Measurements from ENCODE around the gene CHMP2B. TPM values are rescaled to one million over a fixed set of nuclear protein-coding genes. Genes with fewer than 3 reads are reported as not detected.
A peak's percentile ranks its signal among the peaks of the same experiment; 100 is the strongest.
"Not testable (repeated sequence)": the region's sequence is repeated elsewhere in the genome, so short reads cannot be mapped to it uniquely, and the experiment has no call there.

The CHMP2B gene
- total RNA-seq, 1 donor from 2014 or later, result 28.2 TPM

DNA sequence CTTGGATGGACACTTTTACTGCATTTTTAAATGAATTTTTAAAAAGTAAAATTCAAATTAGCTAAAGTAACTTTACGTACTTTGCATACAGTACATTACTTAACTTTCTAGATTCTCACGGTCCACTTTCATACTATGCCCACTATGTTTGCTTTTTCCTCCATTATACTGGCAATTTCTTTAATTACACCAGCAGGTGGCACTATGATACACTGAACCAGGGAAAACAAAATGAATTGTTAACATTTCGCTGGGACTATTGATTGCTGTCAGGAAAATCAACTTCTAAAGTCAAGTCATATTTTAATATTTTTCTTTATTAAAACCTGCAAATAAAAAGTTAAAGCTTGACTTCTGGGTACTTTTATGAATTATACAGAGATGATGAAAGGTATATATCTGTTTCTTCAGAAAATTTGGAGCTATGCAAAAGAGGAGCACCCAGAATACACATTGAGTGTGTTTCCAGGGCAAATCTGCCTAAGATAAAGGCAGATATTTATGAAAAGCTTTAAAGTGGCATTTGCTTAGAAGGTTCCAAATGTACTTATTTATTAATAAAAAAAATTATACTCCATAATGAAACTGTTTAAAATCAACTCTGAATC lies 71.1 kb downstream of the CHMP2B start:
- no peaks in the 10 kb centered on the region for H3K9me3 ChIP-seq
- intact Hi-C loops (cut with DNase I), result no loop called here
- no peaks in the 10 kb centered on the region for H3K36me3 ChIP-seq
- no peak for DNase-seq (ENCODE audit: extremely low spot score in 2 of 2)
- H3K27me3 ChIP-seq, result no peaks in the 10 kb centered on the region
- TF ChIP-seq, protein P1, sequence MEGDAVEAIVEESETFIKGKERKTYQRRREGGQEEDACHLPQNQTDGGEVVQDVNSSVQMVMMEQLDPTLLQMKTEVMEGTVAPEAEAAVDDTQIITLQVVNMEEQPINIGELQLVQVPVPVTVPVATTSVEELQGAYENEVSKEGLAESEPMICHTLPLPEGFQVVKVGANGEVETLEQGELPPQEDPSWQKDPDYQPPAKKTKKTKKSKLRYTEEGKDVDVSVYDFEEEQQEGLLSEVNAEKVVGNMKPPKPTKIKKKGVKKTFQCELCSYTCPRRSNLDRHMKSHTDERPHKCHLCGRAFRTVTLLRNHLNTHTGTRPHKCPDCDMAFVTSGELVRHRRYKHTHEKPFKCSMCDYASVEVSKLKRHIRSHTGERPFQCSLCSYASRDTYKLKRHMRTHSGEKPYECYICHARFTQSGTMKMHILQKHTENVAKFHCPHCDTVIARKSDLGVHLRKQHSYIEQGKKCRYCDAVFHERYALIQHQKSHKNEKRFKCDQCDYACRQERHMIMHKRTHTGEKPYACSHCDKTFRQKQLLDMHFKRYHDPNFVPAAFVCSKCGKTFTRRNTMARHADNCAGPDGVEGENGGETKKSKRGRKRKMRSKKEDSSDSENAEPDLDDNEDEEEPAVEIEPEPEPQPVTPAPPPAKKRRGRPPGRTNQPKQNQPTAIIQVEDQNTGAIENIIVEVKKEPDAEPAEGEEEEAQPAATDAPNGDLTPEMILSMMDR (IDR thresholded peaks at IDR 0.05), result peak; percentile 43 to 61 (median 49)
- TF ChIP-seq POLR2AphosphoS5 (IDR thresholded peaks at IDR 0.05; ENCODE audit: insufficient read depth in 1 of 2, low read depth in 1 of 2) (no peak), POLR2A (IDR thresholded peaks at IDR 0.05) (no peak)
- no peaks in the 10 kb centered on the region for H3K4me1 ChIP-seq
- no peak overlapping the region for H3K27ac ChIP-seq
- no peak overlapping the region for H3K4me3 ChIP-seq

DNA sequence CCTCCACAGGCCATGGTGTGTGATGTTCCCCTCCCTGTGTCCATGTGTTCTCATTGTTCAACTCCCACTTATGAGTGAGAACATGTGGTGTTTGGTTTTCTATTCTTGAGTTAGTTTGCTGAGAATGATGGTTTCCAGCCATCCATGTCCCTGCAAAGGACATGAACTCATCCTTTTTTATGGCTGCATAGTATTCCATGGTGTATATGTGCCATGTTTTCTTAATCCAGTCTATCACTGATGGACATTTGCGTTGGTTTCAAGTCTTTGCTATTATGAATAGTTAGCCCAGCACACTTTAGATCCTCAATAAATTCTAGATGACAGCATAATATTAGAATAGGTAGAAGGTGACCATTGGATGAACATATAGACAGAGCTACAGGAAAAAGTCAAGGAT lies 77.9 kb downstream of the CHMP2B start:
- H3K27ac ChIP-seq; intact Hi-C loops (cut with DNase I): not testable (repeated sequence)

More for the DNA sequence above, 77.9 kb downstream of the CHMP2B start:
- H3K4me3 ChIP-seq; H3K27me3 ChIP-seq; H3K36me3 ChIP-seq; H3K4me1 ChIP-seq; DNase-seq (ENCODE audit: extremely low spot score in 2 of 2); H3K9me3 ChIP-seq: not testable (repeated sequence)

Small RNA genes within 50 kb of the gene (microRNA-seq; reads per million reads assigned to microRNA genes)
- not detected for gene MIR4795 (ENCODE audit: borderline number of aligned reads, borderline replicate concordance)

Small RNA genes within 50 kb of the gene (small RNA-seq; reads per million reads assigned to genes)
- not detected for gene MIR4795

Other genes with a start within 250 kb of the CHMP2B start
- 17.7 TPM for gene VGLL3, start 236.2 kb upstream of the CHMP2B start, total RNA-seq
- not detected for gene POU1F1, start 49.3 kb downstream of the CHMP2B start, total RNA-seq